Measurements from ENCODE around the gene TCP10L.

- TF ChIP-seq EZH2 (IDR thresholded peaks at IDR 0.05; ENCODE audit: insufficient read depth, low read length): no peak
- no peak for TF ChIP-seq CTCF (IDR thresholded peaks at IDR 0.05; ENCODE audit: insufficient read depth, low read depth, low read length)
Observed at GRCh38 chr21:32534113-32534512, 51.2 kb downstream of the TCP10L start.
